Measurements from ENCODE around the gene AKR1C3.

- TF ChIP-seq GATA2 (IDR thresholded peaks at IDR 0.05; ENCODE audit: low read depth, low read length) (no peak), GATA3 (IDR thresholded peaks at IDR 0.05; ENCODE audit: low read depth, low read length) (no peak)
These were observed 23.4 kb upstream of the AKR1C3 start for GRCh38 chr10:5070648-5071410.
